GM12873 (cell line): ENCODE results near the gene NQO1.
A peak's percentile ranks its signal among the peaks of the same experiment; 100 is the strongest.

ENCODE experiments used
- TF ChIP-seq, protein P1 (sequence below): IDR thresholded peaks from 2 replicates; pipeline ENCODE4 v1.5.1; 2012; ENCODE audit warnings: low read depth, mild to moderate bottlenecking, moderate library complexity, low read length, control low read depth; ENCODE audit not compliant: insufficient read depth; ENCODE audit errors: missing control alignments

The NQO1 gene

DNA sequence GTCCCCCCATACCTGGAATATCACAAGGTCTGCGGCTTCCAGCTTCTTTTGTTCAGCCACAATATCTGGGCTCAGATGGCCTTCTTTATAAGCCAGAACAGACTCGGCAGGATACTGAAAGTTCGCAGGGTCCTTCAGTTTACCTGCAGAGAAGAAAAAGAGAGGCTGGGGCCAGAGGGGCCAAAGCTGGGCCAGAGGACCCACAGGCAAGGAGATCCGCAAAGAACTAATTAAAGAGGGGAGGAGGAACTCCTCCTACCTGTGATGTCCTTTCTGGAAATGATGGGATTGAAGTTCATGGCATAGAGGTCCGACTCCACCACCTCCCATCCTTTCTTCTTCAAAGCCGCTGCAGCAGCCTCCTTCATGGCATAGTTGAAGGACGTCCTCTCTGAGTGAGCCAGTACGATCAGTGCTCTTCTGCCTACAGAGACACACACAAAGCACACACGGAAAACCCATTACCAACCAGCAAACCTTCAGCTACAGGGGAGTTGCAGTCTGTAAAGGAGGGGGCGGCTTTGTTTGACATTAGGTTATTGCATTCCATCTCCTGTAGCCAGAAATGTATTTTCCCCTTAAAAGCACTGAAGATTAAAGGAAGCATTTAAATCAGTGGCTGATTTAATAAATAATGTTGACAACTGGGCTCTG is 8.1 kb downstream of the NQO1 start:
- TF ChIP-seq, protein P1, sequence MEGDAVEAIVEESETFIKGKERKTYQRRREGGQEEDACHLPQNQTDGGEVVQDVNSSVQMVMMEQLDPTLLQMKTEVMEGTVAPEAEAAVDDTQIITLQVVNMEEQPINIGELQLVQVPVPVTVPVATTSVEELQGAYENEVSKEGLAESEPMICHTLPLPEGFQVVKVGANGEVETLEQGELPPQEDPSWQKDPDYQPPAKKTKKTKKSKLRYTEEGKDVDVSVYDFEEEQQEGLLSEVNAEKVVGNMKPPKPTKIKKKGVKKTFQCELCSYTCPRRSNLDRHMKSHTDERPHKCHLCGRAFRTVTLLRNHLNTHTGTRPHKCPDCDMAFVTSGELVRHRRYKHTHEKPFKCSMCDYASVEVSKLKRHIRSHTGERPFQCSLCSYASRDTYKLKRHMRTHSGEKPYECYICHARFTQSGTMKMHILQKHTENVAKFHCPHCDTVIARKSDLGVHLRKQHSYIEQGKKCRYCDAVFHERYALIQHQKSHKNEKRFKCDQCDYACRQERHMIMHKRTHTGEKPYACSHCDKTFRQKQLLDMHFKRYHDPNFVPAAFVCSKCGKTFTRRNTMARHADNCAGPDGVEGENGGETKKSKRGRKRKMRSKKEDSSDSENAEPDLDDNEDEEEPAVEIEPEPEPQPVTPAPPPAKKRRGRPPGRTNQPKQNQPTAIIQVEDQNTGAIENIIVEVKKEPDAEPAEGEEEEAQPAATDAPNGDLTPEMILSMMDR, result no peak

DNA sequence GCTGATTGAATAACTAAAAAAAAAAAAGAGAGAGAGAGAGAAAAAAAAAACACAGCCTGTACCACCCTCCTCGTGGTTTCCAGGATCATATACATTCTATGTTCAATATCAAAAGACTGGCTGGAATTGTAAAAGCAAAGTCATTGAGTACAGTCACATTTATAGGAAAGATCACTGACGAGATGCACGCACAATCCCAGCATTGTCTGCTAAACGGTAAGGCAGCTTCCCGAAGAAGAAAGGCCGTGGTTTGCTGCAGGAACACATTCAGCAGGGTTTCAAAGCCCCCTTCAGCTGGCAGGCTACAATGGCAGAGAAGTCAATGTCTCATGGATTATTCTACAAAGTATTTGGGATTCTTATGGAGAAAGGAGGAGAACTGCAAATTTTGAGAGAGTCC is 9.3 kb downstream of the NQO1 start:
- TF ChIP-seq, protein P1, result no peak

DNA sequence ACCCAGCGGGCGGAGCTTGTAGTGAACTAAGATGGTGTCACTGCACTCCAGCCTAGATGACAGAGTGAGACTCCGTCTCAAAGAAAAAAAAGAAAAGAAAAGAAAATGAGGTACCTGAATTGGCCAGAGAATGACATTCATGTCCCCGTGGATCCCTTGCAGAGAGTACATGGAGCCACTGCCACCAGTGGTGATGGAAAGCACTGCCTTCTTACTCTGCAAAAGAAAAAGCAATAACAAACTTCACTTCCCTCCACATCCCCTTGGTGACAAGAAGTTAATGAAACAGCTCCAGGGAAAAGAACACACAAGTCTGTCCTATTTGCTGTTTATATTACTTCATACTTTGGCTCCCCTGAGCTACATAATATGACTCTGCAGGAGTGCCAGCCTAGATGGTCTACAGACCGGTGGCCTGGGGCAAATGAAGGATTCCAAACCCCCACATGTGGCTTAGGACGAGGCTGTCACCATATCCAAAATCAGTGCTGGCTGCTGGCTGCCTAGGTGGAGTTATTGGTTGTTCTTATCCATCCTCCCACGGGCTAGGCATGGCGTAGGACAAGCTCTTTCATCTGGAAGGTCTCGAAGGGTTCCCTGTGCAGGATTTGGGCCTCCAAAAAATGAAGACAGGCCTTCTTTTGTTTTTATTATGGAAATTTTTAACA is 13.3 kb downstream of the NQO1 start:
- TF ChIP-seq, protein P1, result no peak

DNA sequence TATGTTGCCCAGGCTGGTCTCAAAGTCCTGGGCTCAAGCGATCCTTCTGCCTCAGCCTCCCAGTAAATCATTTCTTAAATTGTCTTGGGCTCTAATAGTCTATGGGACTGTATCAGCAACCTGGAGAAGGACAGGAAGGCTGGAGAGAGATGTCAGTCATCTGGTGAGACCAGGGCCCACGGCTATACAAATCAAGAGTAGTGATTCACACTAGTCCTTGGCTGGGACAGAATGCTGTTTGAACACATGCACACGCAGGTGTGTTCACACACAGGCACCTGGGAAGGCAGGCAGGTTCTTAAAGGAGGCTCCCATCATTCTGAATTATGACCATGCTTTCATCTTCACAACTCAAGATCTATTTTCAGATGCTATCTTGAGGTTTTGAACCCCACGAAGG is 14.1 kb downstream of the NQO1 start:
- TF ChIP-seq, protein P1, result no peak

DNA sequence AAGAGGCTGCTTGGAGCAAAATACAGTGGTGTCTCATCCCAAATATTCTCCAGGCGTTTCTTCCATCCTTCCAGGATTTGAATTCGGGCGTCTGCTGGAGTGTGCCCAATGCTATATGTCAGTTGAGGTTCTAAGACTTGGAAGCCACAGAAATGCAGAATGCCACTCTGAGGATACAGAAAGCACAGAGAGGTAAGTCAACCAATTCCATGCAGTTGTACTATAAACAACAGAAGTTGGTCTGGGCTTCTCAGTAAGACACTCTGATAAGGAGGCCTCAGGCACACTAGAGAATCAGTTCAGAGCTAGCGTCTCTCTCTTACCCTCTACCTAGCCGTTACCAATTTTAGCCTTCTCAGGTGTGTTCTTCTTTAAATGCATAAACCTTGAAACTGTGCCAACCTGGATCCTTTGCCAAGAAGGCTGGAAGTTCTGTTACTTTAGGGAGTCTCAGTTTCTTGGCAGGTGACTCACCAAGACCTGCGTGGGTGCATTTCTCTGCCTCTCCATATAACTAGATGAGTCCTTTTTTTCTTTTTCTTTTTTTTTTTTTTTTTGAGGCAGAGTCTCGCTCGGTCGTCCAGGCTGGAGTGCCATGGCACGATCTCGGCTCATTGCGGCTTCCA is 15.1 kb downstream of the NQO1 start:
- TF ChIP-seq, protein P1, result no peak

DNA sequence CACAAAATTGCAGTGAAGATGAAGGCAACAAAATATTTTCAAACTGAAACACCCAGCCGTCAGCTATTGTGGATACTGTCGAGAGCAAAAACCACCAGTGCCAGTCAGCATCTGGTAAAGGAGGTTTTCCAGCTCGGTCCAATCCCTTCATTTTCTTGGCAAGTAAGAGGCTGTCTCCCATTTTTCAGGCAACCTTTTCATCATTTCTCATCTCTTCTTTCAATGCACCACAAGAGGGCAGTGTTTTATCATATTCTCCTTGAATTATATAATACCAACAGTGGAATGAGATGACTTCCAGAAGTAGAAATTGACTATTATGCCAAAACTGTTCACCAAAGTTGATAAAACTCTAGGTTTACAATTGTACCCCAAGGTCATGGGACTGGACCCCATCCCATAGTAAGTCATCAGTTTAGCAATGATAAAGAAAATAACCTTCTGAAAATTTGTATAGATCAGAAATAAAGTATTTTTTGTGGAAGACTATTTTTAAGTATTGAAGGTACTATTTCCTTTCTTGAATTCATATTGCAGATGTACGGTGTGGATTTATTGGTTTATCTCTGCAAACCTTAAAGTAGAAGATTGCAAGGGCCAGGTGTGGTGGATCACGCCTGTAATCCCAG is 16.8 kb downstream of the NQO1 start:
- TF ChIP-seq, protein P1, result peak; percentile 59
